Fibroblast of gingiva (primary cell): Measurements from ENCODE around the gene C1QTNF8.
A peak's percentile ranks its signal among the peaks of the same experiment; 100 is the strongest.

ENCODE experiments used
- DNase-seq: peaks from one replicate; pipeline ENCODE4 v3.0.0-alpha.2; 2011; ENCODE audit warnings: low read depth

C1QTNF8 gene

DNA sequence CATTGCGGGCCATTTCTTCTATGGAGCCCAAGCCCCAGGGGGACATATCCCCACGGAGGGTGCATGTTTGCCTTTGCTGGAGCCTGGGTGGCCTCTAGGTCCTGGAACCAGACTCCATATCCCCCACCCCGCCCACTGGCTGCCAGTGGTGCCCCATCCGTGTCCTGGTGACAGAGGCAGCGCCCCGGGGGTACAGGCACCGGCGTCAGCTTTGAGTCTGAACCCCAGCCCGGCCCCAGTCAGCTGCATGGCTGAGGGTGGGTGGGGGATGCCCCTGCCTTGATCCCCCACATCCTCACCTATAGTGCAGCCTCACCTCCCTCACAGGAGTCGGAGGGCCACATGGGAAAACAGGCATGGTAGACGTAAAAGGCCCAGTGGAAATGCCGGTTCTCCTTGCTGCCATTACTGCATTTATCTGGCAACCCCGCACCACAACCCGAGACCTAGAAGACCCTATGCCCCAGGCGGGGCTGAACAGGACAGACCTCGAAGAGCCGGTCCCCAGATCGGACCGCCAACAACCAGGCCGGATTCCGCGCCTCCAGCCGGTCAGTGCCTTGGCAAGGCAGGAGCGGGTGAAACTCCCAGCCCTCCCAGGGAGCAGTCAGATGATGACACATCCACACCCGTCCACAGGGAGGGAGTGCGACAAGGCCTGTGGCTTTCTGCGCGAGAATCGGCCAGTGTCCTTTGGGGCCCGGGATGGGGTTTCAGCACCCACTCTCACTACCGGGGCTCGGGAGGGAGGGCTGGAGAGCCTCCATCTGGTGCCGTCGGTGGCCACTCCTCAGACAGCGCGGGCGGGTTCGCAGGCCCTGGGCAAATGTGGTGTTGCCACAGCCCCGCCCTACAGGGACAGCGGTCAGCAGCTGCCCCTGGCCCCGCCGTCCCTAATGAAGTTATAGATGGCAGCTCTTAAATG, 35.4 kb downstream of the C1QTNF8 start:
- no peak for DNase-seq

DNA sequence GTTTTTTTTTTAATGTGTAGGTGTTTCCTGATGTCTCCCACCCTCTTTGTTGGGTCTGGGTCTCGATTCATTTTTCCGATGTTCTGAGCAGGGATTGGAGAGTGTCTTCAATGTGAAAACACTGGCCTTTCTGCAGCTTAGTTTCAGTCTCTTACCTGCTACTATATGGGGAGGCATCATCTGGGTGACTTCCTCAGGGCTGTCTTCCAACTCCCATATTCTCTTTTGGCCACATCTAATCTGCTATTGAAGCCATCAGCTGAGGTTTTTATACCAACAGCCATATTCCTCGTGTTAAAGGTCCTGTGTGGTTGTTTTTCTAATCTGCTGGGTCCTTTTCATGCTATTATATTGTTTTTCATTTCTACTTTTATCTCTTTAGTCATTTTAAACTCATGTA, 36.7 kb downstream of the C1QTNF8 start:
- no peak for DNase-seq

DNA sequence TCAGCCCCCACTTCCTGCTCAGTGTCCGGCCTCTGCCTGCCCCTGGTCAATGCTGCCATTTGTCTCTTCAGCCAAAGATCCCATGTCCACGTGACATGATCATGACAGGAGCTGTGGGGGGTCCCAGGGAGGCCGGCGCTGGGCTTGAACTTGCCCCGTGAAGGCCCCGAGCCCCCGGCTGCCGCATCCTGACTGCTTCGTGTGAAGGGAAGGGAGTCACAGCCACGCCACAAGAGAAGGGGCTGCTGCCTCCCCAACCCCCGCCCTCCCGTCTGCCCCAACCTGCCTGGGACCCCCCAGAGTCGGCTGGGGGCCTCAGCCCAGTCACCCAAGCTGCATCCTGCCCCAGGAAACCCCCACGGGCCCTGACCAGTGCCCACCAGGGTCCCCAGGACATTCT, 37.8 kb downstream of the C1QTNF8 start:
- no peak for DNase-seq

DNA sequence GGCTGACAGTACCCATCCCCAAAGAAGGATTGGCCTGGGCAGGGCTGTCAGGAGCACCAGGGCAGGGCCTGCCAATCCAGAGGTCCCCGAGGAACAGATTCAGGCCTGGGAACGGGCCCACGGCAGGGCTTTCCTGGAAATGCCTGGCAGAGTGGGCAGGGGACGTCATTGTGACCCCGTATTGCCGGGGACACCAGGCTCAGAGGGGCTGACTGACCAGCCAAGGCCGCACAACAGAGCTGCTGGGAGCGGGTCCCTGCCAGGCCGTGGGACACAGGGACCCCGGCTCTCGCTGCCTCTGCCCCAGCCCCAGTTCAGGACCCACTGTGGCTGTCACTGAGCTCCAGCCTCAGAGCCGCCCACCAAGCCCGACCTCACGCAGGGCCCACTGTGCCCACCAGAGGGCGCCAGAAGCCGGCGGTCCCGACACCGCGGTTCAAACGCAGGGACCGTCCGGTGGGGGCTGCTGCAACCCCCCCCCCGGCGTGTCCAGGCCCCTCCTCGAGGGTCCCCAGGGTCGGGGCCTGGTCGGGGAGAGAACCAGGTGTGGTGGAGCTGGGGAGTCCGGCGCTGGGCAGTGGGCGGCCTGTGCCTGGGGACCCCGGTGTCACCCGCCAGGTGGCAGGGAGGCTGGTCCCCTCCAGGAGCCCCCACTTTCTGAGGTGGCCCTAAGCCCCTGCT, 38.7 kb downstream of the C1QTNF8 start:
- DNase-seq = no peak

DNA sequence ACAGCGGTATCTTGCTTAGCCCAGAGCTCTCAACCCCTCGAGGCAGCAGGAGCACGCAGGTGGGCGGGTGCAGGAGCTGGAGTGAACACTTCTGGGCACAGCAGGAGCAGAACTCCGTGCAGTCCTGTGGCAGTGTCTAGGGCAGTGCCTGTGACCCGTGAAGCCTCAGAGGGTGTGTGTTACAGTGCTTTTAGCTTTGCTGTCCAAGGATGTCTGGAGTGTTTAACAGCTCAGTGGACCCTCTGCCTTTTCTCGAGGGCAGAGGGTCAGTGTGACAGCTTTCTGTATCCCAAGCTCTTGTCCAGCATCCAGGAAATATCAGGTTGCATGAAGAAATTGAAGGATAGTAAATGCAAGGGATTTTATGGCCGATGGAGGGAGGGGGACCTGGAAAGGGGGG, 39.8 kb downstream of the C1QTNF8 start:
- no peak for DNase-seq

DNA sequence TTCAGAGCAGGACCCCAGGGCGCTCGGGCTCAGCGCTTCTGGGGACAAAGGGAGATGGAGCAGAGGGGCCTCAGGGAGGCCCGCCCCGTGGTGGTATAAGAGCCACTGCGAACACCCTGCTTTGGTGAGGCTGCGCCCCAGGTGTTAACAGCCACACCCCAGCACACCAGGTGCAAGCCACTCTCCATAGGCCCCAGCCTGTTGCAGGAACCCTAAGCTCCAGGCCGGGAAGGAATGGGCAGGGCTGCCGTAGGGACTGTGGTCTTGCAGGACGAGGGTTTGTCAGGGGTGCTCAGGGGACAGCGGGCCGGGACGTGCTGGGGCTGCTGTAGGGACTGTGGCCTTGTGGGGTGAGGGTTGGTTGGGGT, 40.5 kb downstream of the C1QTNF8 start:
- DNase-seq = no peak

DNA sequence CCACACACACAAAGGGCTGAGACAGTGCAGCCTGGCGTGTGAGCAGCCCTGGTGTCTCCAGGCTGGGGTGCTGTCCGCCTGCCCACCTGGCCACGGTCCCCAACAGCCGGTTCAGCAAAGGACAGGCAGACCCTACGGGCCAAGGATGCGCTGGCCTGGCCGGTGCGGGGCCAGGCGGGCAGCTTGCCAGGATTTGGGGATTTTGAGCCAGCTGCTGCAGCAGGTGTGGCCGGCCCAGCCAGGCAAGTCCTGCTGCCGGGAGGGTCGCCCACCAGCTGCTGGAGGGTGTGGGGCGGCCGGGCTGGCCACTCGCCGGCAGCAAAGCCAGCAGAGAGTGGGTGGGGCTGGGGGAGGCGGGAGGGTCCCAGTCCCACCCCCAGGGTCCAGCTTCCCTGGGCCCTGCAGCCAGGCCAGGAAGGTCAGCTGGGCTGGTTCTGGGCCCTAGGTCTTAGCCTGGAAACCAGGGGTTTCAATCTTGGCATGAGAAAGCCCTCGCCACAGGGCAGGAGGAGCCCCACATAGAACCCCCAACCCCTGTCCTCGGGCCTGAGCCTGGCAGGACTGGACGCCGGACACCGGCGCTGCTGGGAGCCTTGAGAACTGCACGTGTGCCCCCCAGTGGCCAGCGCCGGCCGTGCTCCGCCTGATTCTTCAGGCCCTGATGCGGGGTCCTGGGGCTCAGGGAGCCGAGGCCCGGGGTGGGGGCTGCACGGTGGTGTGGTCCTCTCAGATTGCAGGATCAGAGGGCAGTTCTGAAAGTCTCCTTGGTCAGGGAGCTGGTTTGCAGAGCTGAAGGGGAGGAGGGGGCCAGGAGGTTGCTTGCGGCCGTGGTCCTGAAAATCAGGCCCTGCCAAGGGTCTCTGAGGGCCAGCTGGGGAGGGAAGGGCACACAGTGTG, 41.1 kb downstream of the C1QTNF8 start:
- DNase-seq = peak; percentile 23

DNA sequence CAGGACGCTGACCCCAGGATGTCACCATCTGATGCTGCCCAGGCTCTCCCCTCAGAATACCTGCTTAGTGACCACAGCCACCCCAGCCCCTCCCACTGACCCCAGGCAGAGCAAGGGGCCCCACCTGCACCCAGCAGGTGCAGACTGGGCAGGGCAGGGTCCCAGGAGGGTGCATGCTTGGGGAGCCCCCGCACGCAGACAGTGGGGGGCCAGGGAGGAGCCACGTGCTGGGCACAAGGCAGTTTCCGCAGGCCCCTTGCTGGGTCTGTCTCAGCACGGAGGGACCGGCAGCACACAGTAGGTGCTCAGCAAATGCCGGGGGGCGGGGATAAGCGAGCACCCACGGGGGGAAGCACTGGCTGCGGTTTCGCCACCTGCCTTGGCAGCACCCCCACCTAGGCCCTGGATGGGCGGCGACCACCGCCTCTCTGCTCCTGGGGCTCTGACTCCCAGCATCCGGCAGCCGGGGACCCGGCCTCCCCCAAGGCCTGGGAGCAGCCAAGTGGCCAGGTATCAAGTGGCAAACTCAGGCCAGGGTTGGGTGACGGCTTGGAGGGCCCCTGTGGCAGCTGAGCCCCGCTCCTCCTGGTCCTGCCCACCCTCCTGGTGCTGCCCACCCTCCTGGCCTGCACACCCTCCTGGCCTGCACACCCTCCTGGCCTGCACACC, 42.2 kb downstream of the C1QTNF8 start:
- DNase-seq = no peak

DNA sequence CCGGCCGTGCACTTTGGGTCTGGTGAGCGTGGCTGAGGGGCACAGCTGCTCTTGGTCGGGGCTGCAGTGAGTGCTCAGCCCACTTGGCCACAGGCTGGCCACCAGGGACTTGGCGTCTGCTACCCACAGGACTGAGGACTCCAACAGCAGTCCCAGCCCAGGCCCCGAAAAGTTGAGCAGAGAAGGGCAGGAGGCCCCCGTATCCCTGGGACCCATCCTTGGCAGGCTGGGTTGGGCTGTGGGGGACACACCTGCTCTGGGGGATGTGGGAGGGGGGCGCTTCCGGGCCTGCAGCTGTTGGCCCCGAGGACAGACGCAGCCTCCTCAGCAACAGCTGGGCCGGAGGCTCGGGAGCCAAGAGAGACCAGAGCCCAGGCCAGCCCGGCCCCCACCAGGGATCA, 42.9 kb downstream of the C1QTNF8 start:
- DNase-seq = no peak

DNA sequence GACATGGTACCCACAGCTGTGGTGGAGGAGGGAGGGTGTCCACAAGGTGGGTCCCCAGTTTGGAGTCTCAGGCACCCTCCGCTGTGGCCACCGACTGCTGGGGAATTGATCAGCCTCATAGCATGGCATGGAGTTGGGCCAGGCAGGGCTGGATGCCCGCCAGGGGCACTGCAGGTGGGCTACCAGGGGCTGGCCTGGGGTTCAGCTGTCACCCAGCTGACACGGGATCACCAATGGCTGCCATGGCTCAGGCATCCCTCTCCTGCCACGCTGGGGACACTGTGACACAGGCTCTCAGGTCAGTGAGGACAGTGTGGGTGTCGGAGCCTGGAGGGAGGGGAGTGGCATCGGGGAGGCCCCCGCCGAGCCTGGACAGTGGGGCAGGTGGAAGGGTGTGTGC, 43.3 kb downstream of the C1QTNF8 start:
- no peak for DNase-seq

DNA sequence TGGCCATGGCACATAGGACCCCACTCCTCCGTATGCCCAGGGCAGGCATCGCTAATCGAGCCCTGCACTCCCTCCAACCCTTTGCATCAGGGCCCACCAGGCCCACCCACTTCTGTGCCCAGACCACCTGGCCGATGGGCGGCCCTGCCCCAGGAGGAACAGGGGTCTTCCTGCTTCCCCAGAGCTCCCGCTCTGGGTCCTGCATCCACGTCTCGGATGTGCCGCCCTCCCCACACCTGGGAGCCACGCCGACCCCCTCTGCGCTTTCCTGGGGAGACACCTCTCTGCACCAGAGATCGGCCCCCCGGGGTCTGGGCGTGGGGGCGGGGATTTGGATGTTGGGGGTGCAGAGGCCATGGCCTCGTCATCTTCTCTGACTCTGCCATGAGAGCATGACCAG, 44.6 kb downstream of the C1QTNF8 start:
- DNase-seq = no peak

DNA sequence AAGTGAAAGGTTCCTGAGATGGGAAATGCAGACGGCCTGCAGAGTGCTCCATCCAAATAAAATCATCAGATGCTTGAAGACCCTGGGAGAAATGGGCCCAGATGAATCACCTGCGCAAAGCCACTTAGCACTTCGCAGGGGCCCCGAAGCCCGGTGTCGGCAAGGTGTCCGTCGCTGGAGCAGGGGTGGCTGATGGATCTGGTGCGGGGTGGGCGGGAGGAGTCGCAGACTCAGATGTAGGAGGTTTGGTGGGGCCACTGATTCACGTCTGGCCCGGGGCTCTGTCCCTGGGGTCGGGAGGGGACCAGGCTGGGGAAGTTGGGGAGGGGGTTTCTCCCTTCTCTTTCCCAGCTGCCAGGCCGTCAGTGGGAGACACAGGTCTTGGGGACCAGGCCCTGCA, 45.1 kb downstream of the C1QTNF8 start:
- no peak for DNase-seq

DNA sequence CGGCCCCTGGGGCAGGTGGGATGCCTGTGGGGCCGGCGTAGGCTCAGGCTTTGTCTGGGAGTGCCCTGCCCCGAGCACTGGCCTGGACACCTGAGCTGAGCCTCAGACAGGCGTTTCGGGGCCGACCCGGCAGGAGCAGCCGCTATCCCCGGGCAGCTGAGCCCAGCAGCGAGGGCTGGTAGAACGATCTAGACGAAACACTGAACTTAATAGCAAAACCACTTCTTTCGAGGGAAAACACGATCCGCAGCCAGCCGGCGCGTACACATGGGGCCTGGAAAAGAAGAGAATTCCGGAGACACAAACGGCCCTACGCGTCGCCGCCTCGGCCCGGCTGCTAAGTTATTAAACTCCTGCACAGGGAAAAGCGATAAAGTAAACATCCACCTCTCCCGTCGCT, 45.5 kb downstream of the C1QTNF8 start:
- DNase-seq = no peak

DNA sequence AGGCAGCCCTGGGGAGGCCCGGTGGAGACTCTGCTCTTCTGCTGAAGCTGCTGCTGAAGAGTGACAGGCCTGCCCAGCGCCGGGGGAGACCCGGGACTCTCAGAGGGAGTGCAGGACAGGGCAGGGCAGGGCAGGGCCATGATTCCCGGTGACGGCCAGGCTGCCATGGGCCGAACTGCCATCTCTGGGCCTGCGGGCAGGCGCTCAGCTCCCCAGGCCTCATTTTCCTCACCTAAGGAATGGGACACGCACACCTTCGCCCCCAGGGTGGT, 46.1 kb downstream of the C1QTNF8 start:
- no peak for DNase-seq

DNA sequence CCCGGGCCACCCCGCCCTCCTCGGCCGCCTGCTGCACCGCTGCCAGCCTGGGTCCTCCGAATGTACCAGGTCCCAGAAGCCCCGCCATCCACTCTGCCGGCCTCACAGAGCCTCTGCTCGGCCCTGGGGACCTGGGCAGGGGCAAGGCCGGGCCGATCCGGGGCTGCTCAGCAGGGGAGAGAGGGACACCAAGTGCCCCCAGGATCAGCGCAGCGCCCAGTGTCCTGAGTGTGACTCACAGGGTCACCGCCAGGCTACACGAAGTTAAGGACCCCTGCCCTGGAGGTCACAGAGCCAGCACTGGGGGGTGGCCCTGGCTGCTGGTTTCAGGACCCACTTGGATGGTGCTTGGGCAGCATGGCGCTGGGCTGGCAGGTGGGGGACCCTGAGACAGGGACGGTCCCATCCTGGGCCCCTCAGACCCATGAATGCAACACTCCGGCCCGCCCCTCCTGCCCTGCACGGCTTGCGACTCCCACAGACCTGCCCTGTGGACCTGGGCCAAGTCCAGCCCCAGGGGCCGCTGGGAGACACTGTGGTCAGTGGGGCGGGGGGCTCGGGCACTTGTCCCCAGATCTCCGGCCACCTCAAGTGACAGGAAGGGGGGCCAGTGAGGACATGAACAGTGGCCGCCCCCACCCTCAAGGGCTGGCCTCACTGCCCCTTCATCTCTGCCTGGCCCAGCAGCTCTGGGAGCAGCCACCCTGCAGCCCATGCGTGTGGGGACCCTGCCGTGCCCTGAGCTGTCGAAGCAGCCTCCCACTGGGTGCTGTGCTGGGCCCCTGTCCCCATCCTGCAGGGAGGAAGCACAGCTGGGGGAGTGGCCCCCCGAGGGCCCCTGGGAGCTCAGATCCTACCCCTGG, 46.7 kb downstream of the C1QTNF8 start:
- DNase-seq = no peak

DNA sequence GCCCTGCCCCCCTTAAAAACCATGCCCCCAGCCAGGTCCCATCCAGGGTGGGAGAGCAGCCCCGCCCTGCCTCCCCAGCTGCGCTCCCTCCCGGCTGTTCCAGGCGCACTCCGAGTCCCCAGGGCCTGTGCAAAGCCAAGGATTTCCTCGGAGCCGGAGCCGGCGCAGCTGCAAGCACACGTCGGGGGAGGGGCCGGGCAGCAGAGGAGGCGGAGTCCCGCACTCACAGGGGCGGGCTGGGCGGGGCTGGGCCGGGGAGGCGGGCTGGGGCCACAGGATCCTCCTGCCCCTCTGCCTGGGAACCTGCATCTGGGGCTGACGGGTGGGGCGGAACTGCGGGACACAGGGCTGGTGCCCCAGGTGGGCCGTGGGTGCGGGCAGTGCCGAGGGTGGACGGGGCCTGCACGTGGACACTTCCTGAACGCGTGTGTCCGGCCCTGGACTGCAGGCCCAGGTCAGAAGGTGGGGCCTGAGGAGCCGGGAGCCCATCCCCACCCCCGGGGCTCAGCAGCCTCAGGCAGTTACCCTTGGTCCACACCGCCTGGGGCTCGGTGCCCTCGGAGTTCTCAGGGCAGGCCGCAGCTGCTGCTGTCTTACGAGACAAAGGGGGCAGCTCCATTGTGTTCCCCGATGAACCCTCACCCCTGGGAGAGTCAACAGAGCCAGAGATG, 47.5 kb downstream of the C1QTNF8 start:
- DNase-seq = no peak

DNA sequence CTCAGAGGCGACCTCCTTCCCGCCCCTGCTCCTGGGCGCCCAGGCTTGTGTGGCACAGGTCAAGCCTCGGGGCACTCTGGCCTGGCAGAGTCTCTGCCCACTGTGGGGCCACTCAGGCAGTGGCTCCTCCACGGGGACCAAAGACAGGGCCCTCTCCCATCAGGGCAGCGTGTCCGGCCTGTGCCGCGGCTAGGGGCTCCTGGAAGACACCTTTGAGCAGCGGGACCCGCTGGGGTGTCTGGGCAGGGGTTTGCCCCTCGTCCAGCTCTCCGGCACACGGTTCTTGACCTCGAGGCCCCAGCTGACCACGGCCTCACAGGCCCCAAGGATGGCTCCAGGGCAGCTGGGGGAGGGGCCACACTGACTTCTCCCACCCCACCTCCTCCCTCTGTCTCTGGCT, 48.2 kb downstream of the C1QTNF8 start:
- no peak for DNase-seq

DNA sequence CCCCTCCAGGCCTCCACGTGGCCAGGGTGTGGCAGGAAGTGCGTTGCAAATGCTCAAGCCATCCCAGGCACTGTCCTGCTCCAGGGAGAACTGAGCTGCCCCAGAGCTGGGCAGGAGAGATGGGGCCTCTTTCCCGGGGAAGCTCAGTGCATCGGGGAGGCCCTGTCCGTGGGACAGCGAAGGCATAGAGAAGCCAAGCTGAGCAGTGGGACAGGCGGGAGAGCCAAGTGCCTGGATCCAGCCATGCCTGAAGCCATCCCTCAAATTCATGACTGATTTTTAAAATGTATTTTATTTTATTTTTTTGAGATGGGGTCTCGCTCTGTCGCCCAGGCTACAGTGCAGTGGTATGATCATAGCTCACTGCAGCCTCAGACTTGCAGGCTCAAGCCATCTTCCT, 48.9 kb downstream of the C1QTNF8 start:
- no peak for DNase-seq

DNA sequence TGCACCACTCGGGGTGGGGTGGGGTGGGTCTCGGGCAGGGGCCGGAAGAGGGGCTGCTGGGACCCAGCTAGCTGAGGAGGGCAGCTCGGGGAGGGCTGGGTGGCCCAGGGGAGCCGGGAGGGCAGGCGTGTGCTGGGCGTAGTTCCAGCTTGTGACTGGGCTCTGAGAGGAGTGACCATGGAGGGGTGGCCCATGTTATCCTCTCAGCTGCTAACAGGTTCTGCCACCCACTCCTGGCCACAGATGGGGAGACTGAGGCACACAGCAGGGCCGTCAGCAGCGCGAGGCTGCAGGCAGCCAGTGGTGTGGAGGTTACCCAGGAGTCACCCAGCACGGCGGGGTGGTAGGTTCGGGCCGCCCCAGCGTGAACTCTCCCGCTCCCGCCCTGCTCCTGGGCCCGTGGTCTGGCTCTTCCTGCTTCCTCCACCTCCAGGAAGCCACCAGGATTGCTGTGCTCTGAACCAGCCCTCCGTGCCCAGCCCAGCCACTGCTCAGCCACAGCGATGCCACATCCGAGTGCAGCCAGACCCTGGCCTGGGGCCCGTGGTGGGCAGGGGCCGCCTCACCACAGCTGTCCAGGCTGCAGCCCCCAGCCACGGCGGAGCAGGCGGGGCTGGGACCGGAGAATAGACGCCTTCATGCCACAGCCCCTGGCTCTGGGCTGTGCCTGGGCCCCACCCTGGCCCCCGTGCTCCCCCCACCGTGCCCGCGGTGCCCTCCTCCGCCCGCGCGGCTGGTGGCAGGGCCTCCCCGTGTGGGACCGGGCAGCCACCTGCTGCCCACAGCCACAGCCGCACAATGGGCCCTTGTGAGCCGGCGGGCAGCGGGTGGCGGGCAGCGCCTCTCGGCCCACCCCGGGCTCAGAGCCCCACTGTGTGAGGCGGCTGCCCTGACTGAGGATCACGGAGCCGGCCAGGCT, 49.8 kb downstream of the C1QTNF8 start:
- DNase-seq = no peak
